Neural cell (in vitro differentiated cells): ENCODE data around the gene STAC3. TPM values are rescaled to one million over a fixed set of nuclear protein-coding genes. Genes with fewer than 3 reads are reported as not detected.

ENCODE experiments used
- H2AFZ ChIP-seq: fragments of 200-600, 300-800 bp; sonication (generic), shearing (Covaris generic); 2 replicates; pipeline ENCODE4 v1.6.0; 2014; ENCODE audit warnings: low read depth, mild to moderate bottlenecking, antibody characterized with exemption, low read length, moderate library complexity
- H3F3A ChIP-seq: fragments of 200-600 bp; shearing (Covaris generic); 2 replicates; pipeline ENCODE4 v1.6.1; 2016; ENCODE audit warnings: mild to moderate bottlenecking, moderate library complexity, mixed read lengths, antibody characterized with exemption, low read length; ENCODE audit not compliant: insufficient read depth, poor library complexity, severe bottlenecking
- H3K27ac ChIP-seq: fragments of 200-600, 300-800 bp; sonication (generic), shearing (Covaris generic); 2 replicates; pipeline ENCODE4 v1.5.1; 2014; ENCODE audit warnings: mild to moderate bottlenecking, low read length, moderate library complexity
- H3K27me3 ChIP-seq: fragments of 300-800, 200-600 bp; sonication (generic), shearing (Covaris generic); 2 replicates; pipeline ENCODE4 v1.6.0; 2014; ENCODE audit warnings: mild to moderate bottlenecking, low read depth, low read length, moderate library complexity; ENCODE audit not compliant: insufficient read depth
- H3K36me3 ChIP-seq: fragments of 300-800, 200-600 bp; sonication (generic), shearing (Covaris generic); 2 replicates; pipeline ENCODE4 v1.5.1; 2014; ENCODE audit warnings: mild to moderate bottlenecking, antibody characterized with exemption, low read length, moderate library complexity; ENCODE audit not compliant: insufficient read depth
- H3K4me2 ChIP-seq: fragments of 300-800, 200-600 bp; sonication (generic), shearing (Covaris generic); 2 replicates; pipeline ENCODE4 v1.6.0; 2014; ENCODE audit warnings: mild to moderate bottlenecking, low read length
- H3K4me3 ChIP-seq: fragments of 300-800, 200-600 bp; sonication (generic), shearing (Covaris generic); 2 replicates; pipeline ENCODE4 v1.5.1; 2014; ENCODE audit warnings: mild to moderate bottlenecking, low read length, moderate library complexity
- H3K79me2 ChIP-seq: fragments of 200-600 bp; shearing (Covaris generic); replicated peaks from 2 replicates; pipeline ENCODE4 v1.6.0; 2014; ENCODE audit warnings: mild to moderate bottlenecking, low read length, moderate library complexity; ENCODE audit not compliant: insufficient read depth
- H3K9ac ChIP-seq: fragments of 300-800, 200-600 bp; sonication (generic), shearing (Covaris generic); 2 replicates; pipeline ENCODE4 v1.6.1; 2016; ENCODE audit warnings: mild to moderate bottlenecking, low read length, mixed read lengths
- H3K9me2 ChIP-seq: fragments of 200-600 bp; shearing (Covaris generic); 2 replicates; pipeline ENCODE4 v1.6.1; 2016; ENCODE audit warnings: mild to moderate bottlenecking, low read length, mixed read lengths; ENCODE audit not compliant: insufficient read depth
- H3K9me3 ChIP-seq: fragments of 200-600, 300-800 bp; sonication (generic), shearing (Covaris generic); 2 replicates; pipeline ENCODE4 v1.6.1; 2016; ENCODE audit warnings: mild to moderate bottlenecking, mixed run types, low read length, moderate library complexity, mixed read lengths
- H4K20me1 ChIP-seq: fragments of 200-600 bp; shearing (Covaris generic); 2 replicates; pipeline ENCODE4 v1.6.1; 2016; ENCODE audit warnings: mild to moderate bottlenecking, mixed run types; ENCODE audit not compliant: insufficient read depth
- EP300 ChIP-seq: fragments of 450-650 bp; conservative IDR thresholded peaks from 2 replicates; pipeline ENCODE4 v1.6.1; 2014; ENCODE audit warnings: antibody characterized with exemption, mild to moderate bottlenecking, moderate library complexity; ENCODE audit not compliant: poor library complexity, severe bottlenecking
- EZH2 ChIP-seq: fragments of 200-600, 300-800 bp; shearing (Covaris generic), sonication (generic); IDR thresholded peaks from 2 replicates; pipeline ENCODE4 v1.6.1; 2014; ENCODE audit warnings: antibody characterized with exemption, low read length, borderline replicate concordance, mild to moderate bottlenecking; ENCODE audit not compliant: insufficient read depth, poor library complexity, severe bottlenecking
- MXI1 ChIP-seq: fragments of 450-650 bp; conservative IDR thresholded peaks from 2 replicates; pipeline ENCODE4 v1.6.1; 2014; ENCODE audit warnings: antibody characterized with exemption, mild to moderate bottlenecking; ENCODE audit not compliant: poor library complexity, severe bottlenecking
- POLR2AphosphoS5 ChIP-seq: IDR thresholded peaks from 2 replicates; pipeline ENCODE4 v1.6.1; 2012
- RAD21 ChIP-seq: fragments of 450-650 bp; conservative IDR thresholded peaks from 2 replicates; pipeline ENCODE4 v1.6.1; 2014; ENCODE audit warnings: antibody characterized with exemption, mild to moderate bottlenecking, moderate library complexity
- SMC3 ChIP-seq: fragments of 450-650 bp; conservative IDR thresholded peaks from 2 replicates; pipeline ENCODE4 v1.6.1; 2014; ENCODE audit warnings: antibody characterized with exemption, mild to moderate bottlenecking, moderate library complexity; ENCODE audit not compliant: poor library complexity
- TAF1 ChIP-seq: IDR thresholded peaks from 2 replicates; pipeline ENCODE4 v1.6.1; 2012; ENCODE audit warnings: low read depth
- polyA plus RNA-seq: library from polyadenylated mRNA; depleted of rRNA; stranded (reverse); fragments of >200 nt; gene quantifications from 2 replicates; pipeline ENCODE4 v1.2.3, GENCODE V29; 2014
- TF ChIP-seq, protein P1 (sequence below): fragments of 450-650 bp; IDR thresholded peaks from 2 replicates; pipeline ENCODE4 v1.5.1; 2014; ENCODE audit warnings: antibody characterized with exemption, mild to moderate bottlenecking, moderate library complexity; ENCODE audit not compliant: poor library complexity, severe bottlenecking
- TF ChIP-seq, protein P2 (sequence below): IDR thresholded peaks from 2 replicates; pipeline ENCODE4 v1.6.1; 2012; ENCODE audit warnings: borderline replicate concordance

STAC3 gene
- polyA plus RNA-seq, 1 donor from 2014 or later = 1.3 TPM

DNA sequence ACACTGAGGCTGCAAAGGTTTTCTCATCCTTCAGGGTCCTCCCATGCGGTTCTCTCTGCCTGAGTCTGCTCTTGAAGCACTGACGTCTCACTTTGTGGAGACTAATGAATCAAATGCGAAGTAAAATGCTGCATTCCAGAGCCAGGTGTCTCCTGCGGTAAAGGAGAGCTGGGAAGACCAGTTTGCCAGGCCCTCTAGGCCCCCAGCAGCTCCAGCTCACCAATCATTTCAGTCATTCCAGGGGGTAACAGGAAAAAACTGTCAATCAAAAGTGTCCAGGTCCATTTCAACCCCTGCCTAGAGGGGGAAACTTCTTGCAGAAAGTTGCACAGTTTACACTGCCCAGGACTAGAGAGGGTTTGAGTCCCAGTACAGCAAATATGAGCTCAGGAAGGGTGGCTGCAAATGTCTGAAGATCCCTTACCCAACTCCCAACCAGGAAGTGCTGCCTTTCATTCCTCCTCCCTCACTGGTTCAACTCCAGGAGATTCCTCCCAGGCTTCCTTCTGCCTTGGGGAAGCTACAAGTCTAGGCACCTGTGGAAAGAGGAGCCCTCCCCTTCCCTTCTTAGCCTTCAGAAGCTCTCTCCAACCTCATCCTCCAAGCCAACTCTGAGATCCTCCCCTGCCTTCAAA, 37.1 kb downstream of the STAC3 start:
- Histone ChIP-seq H3K9me2 (no peaks in the 10 kb centered on the region), H3K9me3 (no peaks in the 10 kb centered on the region), H2AFZ (no peak overlapping the region), H3K4me2 (no peak overlapping the region), H3K36me3 (peaks cover 6% of the 10 kb centered on the region), H3K79me2 (no peaks in the 10 kb centered on the region), H4K20me1 (no peaks in the 10 kb centered on the region), H3K9ac (no peak overlapping the region), H3K4me3 (no peak overlapping the region), H3K27me3 (peaks cover 47% of the 10 kb centered on the region), H3F3A (no peaks in the 10 kb centered on the region), H3K27ac (no peak overlapping the region)
- no peak for TF ChIP-seq POLR2AphosphoS5
- TF ChIP-seq, protein P1, sequence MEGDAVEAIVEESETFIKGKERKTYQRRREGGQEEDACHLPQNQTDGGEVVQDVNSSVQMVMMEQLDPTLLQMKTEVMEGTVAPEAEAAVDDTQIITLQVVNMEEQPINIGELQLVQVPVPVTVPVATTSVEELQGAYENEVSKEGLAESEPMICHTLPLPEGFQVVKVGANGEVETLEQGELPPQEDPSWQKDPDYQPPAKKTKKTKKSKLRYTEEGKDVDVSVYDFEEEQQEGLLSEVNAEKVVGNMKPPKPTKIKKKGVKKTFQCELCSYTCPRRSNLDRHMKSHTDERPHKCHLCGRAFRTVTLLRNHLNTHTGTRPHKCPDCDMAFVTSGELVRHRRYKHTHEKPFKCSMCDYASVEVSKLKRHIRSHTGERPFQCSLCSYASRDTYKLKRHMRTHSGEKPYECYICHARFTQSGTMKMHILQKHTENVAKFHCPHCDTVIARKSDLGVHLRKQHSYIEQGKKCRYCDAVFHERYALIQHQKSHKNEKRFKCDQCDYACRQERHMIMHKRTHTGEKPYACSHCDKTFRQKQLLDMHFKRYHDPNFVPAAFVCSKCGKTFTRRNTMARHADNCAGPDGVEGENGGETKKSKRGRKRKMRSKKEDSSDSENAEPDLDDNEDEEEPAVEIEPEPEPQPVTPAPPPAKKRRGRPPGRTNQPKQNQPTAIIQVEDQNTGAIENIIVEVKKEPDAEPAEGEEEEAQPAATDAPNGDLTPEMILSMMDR = no peak
- TF ChIP-seq RAD21 = no peak
- no peak for TF ChIP-seq EZH2
- TF ChIP-seq SMC3 = no peak
- TF ChIP-seq TAF1 = no peak
- no peak for TF ChIP-seq EP300
- TF ChIP-seq MXI1 = no peak
- TF ChIP-seq, protein P2, sequence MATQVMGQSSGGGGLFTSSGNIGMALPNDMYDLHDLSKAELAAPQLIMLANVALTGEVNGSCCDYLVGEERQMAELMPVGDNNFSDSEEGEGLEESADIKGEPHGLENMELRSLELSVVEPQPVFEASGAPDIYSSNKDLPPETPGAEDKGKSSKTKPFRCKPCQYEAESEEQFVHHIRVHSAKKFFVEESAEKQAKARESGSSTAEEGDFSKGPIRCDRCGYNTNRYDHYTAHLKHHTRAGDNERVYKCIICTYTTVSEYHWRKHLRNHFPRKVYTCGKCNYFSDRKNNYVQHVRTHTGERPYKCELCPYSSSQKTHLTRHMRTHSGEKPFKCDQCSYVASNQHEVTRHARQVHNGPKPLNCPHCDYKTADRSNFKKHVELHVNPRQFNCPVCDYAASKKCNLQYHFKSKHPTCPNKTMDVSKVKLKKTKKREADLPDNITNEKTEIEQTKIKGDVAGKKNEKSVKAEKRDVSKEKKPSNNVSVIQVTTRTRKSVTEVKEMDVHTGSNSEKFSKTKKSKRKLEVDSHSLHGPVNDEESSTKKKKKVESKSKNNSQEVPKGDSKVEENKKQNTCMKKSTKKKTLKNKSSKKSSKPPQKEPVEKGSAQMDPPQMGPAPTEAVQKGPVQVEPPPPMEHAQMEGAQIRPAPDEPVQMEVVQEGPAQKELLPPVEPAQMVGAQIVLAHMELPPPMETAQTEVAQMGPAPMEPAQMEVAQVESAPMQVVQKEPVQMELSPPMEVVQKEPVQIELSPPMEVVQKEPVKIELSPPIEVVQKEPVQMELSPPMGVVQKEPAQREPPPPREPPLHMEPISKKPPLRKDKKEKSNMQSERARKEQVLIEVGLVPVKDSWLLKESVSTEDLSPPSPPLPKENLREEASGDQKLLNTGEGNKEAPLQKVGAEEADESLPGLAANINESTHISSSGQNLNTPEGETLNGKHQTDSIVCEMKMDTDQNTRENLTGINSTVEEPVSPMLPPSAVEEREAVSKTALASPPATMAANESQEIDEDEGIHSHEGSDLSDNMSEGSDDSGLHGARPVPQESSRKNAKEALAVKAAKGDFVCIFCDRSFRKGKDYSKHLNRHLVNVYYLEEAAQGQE = no peak

DNA sequence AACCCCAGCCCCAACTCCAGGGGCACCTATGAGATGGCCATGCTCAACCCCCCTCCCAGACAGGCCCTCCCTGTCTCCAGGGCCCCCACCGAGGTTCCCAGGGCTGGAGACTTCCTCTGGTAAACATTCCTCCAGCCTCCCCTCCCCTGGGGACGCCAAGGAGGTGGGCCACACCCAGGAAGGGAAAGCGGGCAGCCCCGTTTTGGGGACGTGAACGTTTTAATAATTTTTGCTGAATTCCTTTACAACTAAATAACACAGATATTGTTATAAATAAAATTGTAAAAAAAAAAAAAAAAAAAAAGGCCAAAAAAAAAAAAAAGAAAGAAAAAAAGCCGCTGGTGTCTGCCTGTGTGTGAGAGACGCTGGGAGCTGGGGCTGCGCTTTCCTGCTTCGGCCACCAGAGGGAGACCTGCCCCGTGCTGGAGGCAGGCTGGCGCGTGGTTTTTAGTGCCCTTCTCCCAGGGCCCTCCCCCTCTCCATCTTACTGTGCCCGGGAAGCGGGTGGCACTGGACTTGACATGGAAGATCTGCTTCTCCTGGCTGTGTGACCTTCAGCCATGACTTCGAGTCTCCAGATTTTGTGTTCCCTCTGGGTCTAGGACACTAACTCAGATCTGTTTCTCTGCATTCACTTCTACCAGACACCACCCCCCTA, 37.8 kb downstream of the STAC3 start:
- H3F3A ChIP-seq = no peaks in the 10 kb centered on the region
- H3K4me2 ChIP-seq = no peak overlapping the region
- no peaks in the 10 kb centered on the region for H4K20me1 ChIP-seq
- H3K27ac ChIP-seq = no peak overlapping the region
- no peak overlapping the region for H2AFZ ChIP-seq
- no peak overlapping the region for H3K9ac ChIP-seq
- no peaks in the 10 kb centered on the region for H3K9me3 ChIP-seq
- TF ChIP-seq SMC3 (peak; percentile 91), MXI1 (peak; percentile 60), RAD21 (peak; percentile 88), POLR2AphosphoS5 (no peak), EP300 (no peak)
- TF ChIP-seq, protein P1 = peak; percentile 90
- TF ChIP-seq, protein P2 = no peak
- no peak overlapping the region for H3K4me3 ChIP-seq
- H3K27me3 ChIP-seq = peaks cover 40% of the 10 kb centered on the region
- no peaks in the 10 kb centered on the region for H3K9me2 ChIP-seq
- H3K79me2 ChIP-seq = no peaks in the 10 kb centered on the region
- peaks cover 6% of the 10 kb centered on the region for H3K36me3 ChIP-seq
